GM12878 (cell line): ENCODE results near the gene RAP1GAP2. TPM values are rescaled to one million over a fixed set of nuclear protein-coding genes. Genes with fewer than 3 reads are reported as not detected.

Source experiments
- ATAC-seq: fragments of 200-7000 bp; cut with Tn5 transposase; 3 replicates; pipeline ENCODE4 v1.9.1; 2020; ENCODE audit warnings: mild to moderate bottlenecking, moderate library complexity
- BruUV-seq: library from RNA; stranded (reverse); fragments of 400-500 nt; replicated peaks from 2 replicates; lab custom pipeline; 2021; lab: Mats Ljungman, UMichigan
- CTCF ChIA-PET: fragments of 300-600 bp; sonication (Branson Sonifier 250); formaldehyde crosslinking; extraction: SDS; loops from one replicate; lab custom pipeline; 2021; ENCODE audit warnings: inconsistent platforms; lab: Yijun Ruan, JAX
- POLR2A ChIA-PET: fragments of 350-600 bp; formaldehyde crosslinking; extraction: SDS; loops from one replicate; lab custom pipeline; 2021; ENCODE audit warnings: inconsistent platforms; lab: Charles Lee
- RAD21 ChIA-PET: fragments of 300-600 bp; sonication (Branson Sonifier 250); formaldehyde crosslinking; loops from one replicate; lab custom pipeline; 2023; ENCODE audit warnings: antibody characterized with exemption; ENCODE audit not compliant: unreplicated experiment; lab: Charles Lee
- SMC1A ChIA-PET: fragments of 300-600 bp; sonication (Branson Sonifier 250); formaldehyde crosslinking; loops from one replicate; lab custom pipeline; 2023; ENCODE audit not compliant: unreplicated experiment, uncharacterized antibody; lab: Charles Lee
- DNase-seq: peaks from one replicate; pipeline ENCODE4 v3.0.0-alpha.2; 2011; ENCODE audit warnings: low read depth, low spot score
- FAIRE-seq: peaks from 3 replicates; lab custom pipeline; 2011; peaks lifted over from hg19 to GRCh38; lab: Jason Lieb, UNC
- H2AFZ ChIP-seq: 2 replicates; pipeline ENCODE4 v1.6.0; 2011; ENCODE audit warnings: low read depth, low read length, control low read depth; ENCODE audit not compliant: control insufficient read depth
- H3K27ac ChIP-seq: 2 replicates; pipeline ENCODE4 v1.5.1; 2011; ENCODE audit warnings: control low read depth; ENCODE audit not compliant: control insufficient read depth, insufficient read depth
- H3K27me3 ChIP-seq, 2 experiments: replicated peaks in 1 of 2; 2 replicates each; pipeline versions ENCODE4 v1.6.0 to v1.6.1; 2011; ENCODE audit warnings: low read length in 1 of 2; ENCODE audit not compliant: control insufficient read depth in 2 of 2, insufficient read depth in 2 of 2
- H3K36me3 ChIP-seq, 2 experiments: 2 replicates each; pipeline ENCODE4 v1.5.1; 2011; ENCODE audit warnings: low read length in 1 of 2; ENCODE audit not compliant: control insufficient read depth in 2 of 2, insufficient read depth in 2 of 2
- H3K4me1 ChIP-seq: 2 replicates; pipeline ENCODE4 v1.6.1; 2011; ENCODE audit warnings: mild to moderate bottlenecking, low read length, moderate library complexity, mixed read lengths; ENCODE audit not compliant: control insufficient read depth, insufficient read depth
- H3K4me2 ChIP-seq: 2 replicates; pipeline ENCODE4 v1.6.0; 2011; ENCODE audit warnings: control low read depth; ENCODE audit not compliant: control insufficient read depth, insufficient read depth
- H3K4me3 ChIP-seq: fragments of 200-600 bp; sonication (generic); 2 replicates; pipeline ENCODE4 v1.5.1; 2016
- H3K79me2 ChIP-seq: 2 replicates; pipeline ENCODE4 v1.6.0; 2011; ENCODE audit warnings: low read length; ENCODE audit not compliant: control insufficient read depth, insufficient read depth
- H3K9ac ChIP-seq: 2 replicates; pipeline ENCODE4 v1.8.0; 2011; ENCODE audit warnings: low read length, control low read depth, mixed read lengths; ENCODE audit not compliant: control insufficient read depth, insufficient read depth
- H3K9me3 ChIP-seq: replicated peaks from 3 replicates; pipeline ENCODE4 v1.5.1; 2011; ENCODE audit warnings: mild to moderate bottlenecking, low read length; ENCODE audit not compliant: control insufficient read depth, insufficient read depth
- H4K20me1 ChIP-seq: 2 replicates; pipeline ENCODE4 v1.6.0; 2011; ENCODE audit not compliant: control insufficient read depth, insufficient read depth
- ATF2 ChIP-seq: IDR thresholded peaks from 2 replicates; pipeline ENCODE4 v1.6.1; 2012; ENCODE audit warnings: low read length, inconsistent platforms
- CHD2 ChIP-seq: IDR thresholded peaks from 2 replicates; pipeline ENCODE4 v1.6.1; 2011; ENCODE audit warnings: low read depth, low read length, improper control_type of control experiment, borderline replicate concordance
- CHD4 ChIP-seq: fragments of 200-600 bp; sonication (generic); IDR thresholded peaks from 2 replicates; pipeline ENCODE4 v1.6.1; 2016; ENCODE audit warnings: mild to moderate bottlenecking
- DPF2 ChIP-seq: fragments of 450-650 bp; IDR thresholded peaks from 2 replicates; pipeline ENCODE4 v1.6.1; 2017; ENCODE audit warnings: mild to moderate bottlenecking
- GABPA ChIP-seq: IDR thresholded peaks from 2 replicates; pipeline ENCODE4 v1.6.1; 2014; ENCODE audit warnings: antibody characterized with exemption, low read depth, mild to moderate bottlenecking, inconsistent platforms
- PAX8 ChIP-seq: fragments of 450-650 bp; IDR thresholded peaks from 2 replicates; pipeline ENCODE4 v1.6.1; 2017; ENCODE audit warnings: mild to moderate bottlenecking, moderate library complexity
- RUNX3 ChIP-seq: IDR thresholded peaks from 2 replicates; pipeline ENCODE4 v1.6.1; 2012; ENCODE audit warnings: low read length, inconsistent platforms
- SMAD1 ChIP-seq: fragments of 450-650 bp; IDR thresholded peaks from 2 replicates; pipeline ENCODE4 v1.6.1; 2018; ENCODE audit warnings: mild to moderate bottlenecking, low read depth; ENCODE audit not compliant: partially characterized antibody
- SMARCA5 ChIP-seq: fragments of 450-650 bp; IDR thresholded peaks from 2 replicates; pipeline ENCODE4 v1.6.1; 2017; ENCODE audit warnings: mild to moderate bottlenecking
- SMC3 ChIP-seq: IDR thresholded peaks from 2 replicates; pipeline ENCODE4 v1.6.1; 2011; ENCODE audit warnings: low read length, improper control_type of control experiment, borderline replicate concordance
- SUZ12 ChIP-seq: fragments of 200-600 bp; sonication (generic); IDR thresholded peaks from one replicate; pipeline ENCODE4 v1.6.1; 2018; ENCODE audit warnings: antibody characterized with exemption, mild to moderate bottlenecking; ENCODE audit not compliant: unreplicated experiment
- TBL1XR1 ChIP-seq: IDR thresholded peaks from 2 replicates; pipeline ENCODE4 v1.6.1; 2012; ENCODE audit warnings: low read depth, low read length, improper control_type of control experiment
- ZSCAN29 ChIP-seq: fragments of 450-650 bp; IDR thresholded peaks from 2 replicates; pipeline ENCODE4 v1.6.1; 2017; ENCODE audit warnings: mild to moderate bottlenecking, moderate library complexity
- WGBS: methylation state at CpG from one replicate; pipeline ENCODE4 v1.1.6; 2016; ENCODE audit warnings: low lambda C conversion rate; ENCODE audit not compliant: insufficient replicate concordance, insufficient coverage; ENCODE audit errors: missing lambda C conversion rate; 5-methylcytosine and 5-hydroxymethylcytosine counted together
- in situ Hi-C: fragments of 300-500 bp; cut with MboI; formaldehyde crosslinking; loops from 9 replicates; pipeline ENCODE4 v1.14.3; 2018; ENCODE audit warnings: mixed read lengths
- intact Hi-C: fragments of 100-400 bp; cut with micrococcal nuclease; formaldehyde crosslinking; loops from one replicate; pipeline ENCODE4 v1.14.2; 2022; ENCODE audit not compliant: unreplicated experiment
- polyA plus RNA-seq, 11 experiments: library from polyadenylated mRNA; depleted of rRNA in 4 of 11; unstranded in 6 of 11; stranded (reverse) in 5 of 11; fragments of >200 nt; fragmentation: Nextera tagmentation in 4 of 11; fragmentation: Illumina TruSeq in 1 of 11; extraction: Ambion mirVana in 4 of 11; extraction: Trizol in 1 of 11; gene quantifications; 1 replicate in 1 of 11; 2 replicates in 10 of 11; pipeline versions ENCODE4 v1.2.1 to v1.2.3, GENCODE V29; 2011 to 2016; ENCODE audit warnings: inconsistent platforms in 2 of 11, missing spikeins in 2 of 11, low read depth in 1 of 11
- total RNA-seq, 4 experiments: library from RNA; depleted of rRNA in 3 of 4; stranded (reverse); fragments of >200 nt in 3 of 4; fragmentation: Illumina TruSeq in 1 of 4; extraction: Trizol in 1 of 4; gene quantifications; 2 replicates each; pipeline versions ENCODE4 v1.2.1 to v1.2.3, GENCODE V29; 2013 to 2021
- TF ChIP-seq, protein P1 (sequence below): IDR thresholded peaks from 2 replicates; pipeline ENCODE4 v1.6.1; 2011; ENCODE audit warnings: low read depth, mild to moderate bottlenecking, low read length, moderate library complexity, borderline replicate concordance; ENCODE audit errors: extremely low read depth

The RAP1GAP2 gene
- total and polyA plus RNA-seq, 10 of the 15 experiments (the other 5 are each of a cell fraction or from before 2014, with no cell fraction given) = 0.03 to 0.95 (median 0.49) TPM; not detected in 2

DNA sequence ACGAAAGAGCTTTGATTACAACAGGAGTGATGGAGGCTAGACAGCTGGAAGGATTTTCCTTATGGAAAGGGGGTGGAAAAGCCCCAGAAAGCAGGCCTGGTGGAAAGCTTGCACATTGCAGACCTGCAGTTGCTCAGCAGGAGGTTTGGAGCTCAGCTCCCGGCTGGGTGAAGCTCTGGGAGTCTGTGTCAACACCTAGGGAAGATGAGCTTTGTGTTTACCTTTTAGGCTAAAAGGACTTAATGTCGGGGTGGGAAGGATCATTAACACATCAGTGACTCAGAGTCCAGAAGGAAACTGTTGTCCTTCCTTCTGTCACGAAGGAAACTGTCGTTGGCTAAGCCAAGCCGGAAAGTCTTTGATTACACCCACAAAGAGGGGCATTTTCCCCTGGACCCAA lies 48.2 kb downstream of the RAP1GAP2 start:
- no peak overlapping the region for H3K9ac ChIP-seq
- no peak overlapping the region for H3K4me3 ChIP-seq
- no peaks in the 10 kb centered on the region for H3K9me3 ChIP-seq
- peaks cover 7% of the 10 kb centered on the region for H3K4me1 ChIP-seq
- WGBS = 34% methylated on average over 6 of the region's 6 CpGs
- ChIA-PET POLR2A (interaction anchor here (0.6 kb wide), 1 partner anchor 13 kb away, joined by 4 read pairs; no protein-coding TSS in a partner anchor), SMC1A (interaction anchor here (3.5 kb wide), 1 partner anchor 168 kb away, joined by 9 read pairs; no protein-coding TSS in a partner anchor), RAD21 (no interaction called here), CTCF (no interaction called here)
- DNase-seq (no peak), FAIRE-seq (no peak), ATAC-seq (no peak)
- intact Hi-C loops = no loop called here
- no peak overlapping the region for H2AFZ ChIP-seq
- no peak overlapping the region for H3K4me2 ChIP-seq
- no peaks in the 10 kb centered on the region for H3K36me3 ChIP-seq
- in situ Hi-C loops = no loop called here
- no peaks in the 10 kb centered on the region; a peak in 1 of 4 replicates for H3K27me3 ChIP-seq
- TF ChIP-seq DPF2 (no peak), GABPA (no peak), SMC3 (no peak), ATF2 (no peak), PAX8 (no peak), TBL1XR1 (no peak), CHD2 (no peak), ZSCAN29 (no peak), CHD4 (no peak), SUZ12 (no peak), RUNX3 (no peak), SMARCA5 (no peak), SMAD1 (no peak)
- TF ChIP-seq, protein P1, sequence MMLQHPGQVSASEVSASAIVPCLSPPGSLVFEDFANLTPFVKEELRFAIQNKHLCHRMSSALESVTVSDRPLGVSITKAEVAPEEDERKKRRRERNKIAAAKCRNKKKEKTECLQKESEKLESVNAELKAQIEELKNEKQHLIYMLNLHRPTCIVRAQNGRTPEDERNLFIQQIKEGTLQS = no peak
- no peaks in the 10 kb centered on the region for H4K20me1 ChIP-seq
- no peak overlapping the region for H3K27ac ChIP-seq
- no TSS peak for BruUV-seq
- H3K79me2 ChIP-seq = no peaks in the 10 kb centered on the region
